Ovary (tissue), 9 donors: ENCODE data around the gene PSIP1. TPM values are rescaled to one million over a fixed set of nuclear protein-coding genes. Genes with fewer than 3 reads are reported as not detected.
"Not testable (repeated sequence)": the region's sequence is repeated elsewhere in the genome, so short reads cannot be mapped to it uniquely, and the experiment has no call there.

ENCODE experiments used
- DNase-seq, 5 donors: peaks; one replicate each; pipeline ENCODE4 v3.0.0-alpha.2; 2019 to 2020
- H3K27ac ChIP-seq, 2 donors: fragments of 200-600 bp; one replicate each; pipeline versions ENCODE4 v1.5.1 to v1.8.0; 2019 to 2022
- H3K27me3 ChIP-seq: fragments of 200-600 bp; one replicate; pipeline ENCODE4 v1.8.0; 2022
- H3K36me3 ChIP-seq: fragments of 200-600 bp; sonication (generic); one replicate; pipeline ENCODE4 v1.5.1; 2019
- H3K4me1 ChIP-seq: one replicate; pipeline ENCODE4 v1.8.1; 2013; ENCODE audit warnings: mild to moderate bottlenecking, moderate library complexity; ENCODE audit not compliant: insufficient read depth
- H3K4me3 ChIP-seq: fragments of 200-600 bp; sonication (generic); one replicate; pipeline ENCODE4 v1.5.1; 2017
- H3K9me3 ChIP-seq, 2 donors: fragments of 200-600 bp in 1 of 2; sonication (generic) in 1 of 2; one replicate each; pipeline versions ENCODE4 v1.5.1 to v1.8.1; 2013 to 2019; ENCODE audit warnings: mild to moderate bottlenecking in 1 of 2, moderate library complexity in 1 of 2
- CTCF ChIP-seq, 3 donors: fragments of 450-650 bp in 2 of 3; fragments of 200-600 bp in 1 of 3; IDR thresholded peaks; one replicate each; pipeline versions ENCODE4 v1.5.1 to v1.8.0; 2016 to 2022; ENCODE audit warnings: antibody characterized with exemption in 3 of 3, mild to moderate bottlenecking in 1 of 3
- EP300 ChIP-seq: sonication (generic); formaldehyde crosslinking; IDR thresholded peaks from one replicate; pipeline ENCODE4 v1.6.1; 2017; ENCODE audit warnings: antibody characterized with exemption
- POLR2A ChIP-seq: fragments of 450-650 bp; IDR thresholded peaks from one replicate; pipeline ENCODE4 v1.6.1; 2017; ENCODE audit warnings: antibody characterized with exemption, mild to moderate bottlenecking, moderate library complexity
- WGBS, 3 donors: extraction: QIAGEN DNeasy Blood & Tissue Kit in 1 of 3; methylation state at CpG; one replicate each; pipeline versions ENCODE4 v1.1.5 to v1.1.7; 2013 to 2017; 5-methylcytosine and 5-hydroxymethylcytosine counted together
- intact Hi-C, 4 donors: fragments of 100-400 bp; cut with DNase I; formaldehyde crosslinking; loops; one replicate each; pipeline versions ENCODE4 v1.11.0 to v1.15.1; 2022 to 2023
- polyA plus RNA-seq, 2 donors: library from polyadenylated mRNA; stranded (reverse); fragments of 200-250 nt in 1 of 2; fragments of 350-450 nt in 1 of 2; fragmentation: Illumina TruSeq in 1 of 2; extraction: RNeasy Lipid Tissue Mini Kit (QIAGEN cat#74804) in 1 of 2; gene quantifications; one replicate each; pipeline ENCODE4 v1.2.3, GENCODE V29; 2013 to 2014
- total RNA-seq, 7 donors: library from RNA; depleted of rRNA in 2 of 7; stranded (reverse); fragments of >200 nt in 2 of 7; fragmentation: NEBNext Ultra II Directional in 3 of 7; extraction: Animal tissue kit (Norgen Biotek cat#: 25700) in 3 of 7; gene quantifications; one replicate each; pipeline versions ENCODE4 v1.1.0 to v1.2.4, GENCODE V29; 2016 to 2023
- donor health status: DM: no; HTN: no; CAD: no; lungs with moderate emphysema.
- donor health status: DM: no; HTN: no; CAD: no.
- donor health status: Bipolar disorder and iron deficiency.
- donor health status: DM: yes; HTN: yes; CAD: no.
- donor health status: DM: no; HTN: no; CAD: no.
- donor health status: DM: yes; HTN: yes; CAD: no.

PSIP1 gene
- total and polyA plus RNA-seq, 9 donors: 69.5 to 104 (median 81.2) TPM

DNA sequence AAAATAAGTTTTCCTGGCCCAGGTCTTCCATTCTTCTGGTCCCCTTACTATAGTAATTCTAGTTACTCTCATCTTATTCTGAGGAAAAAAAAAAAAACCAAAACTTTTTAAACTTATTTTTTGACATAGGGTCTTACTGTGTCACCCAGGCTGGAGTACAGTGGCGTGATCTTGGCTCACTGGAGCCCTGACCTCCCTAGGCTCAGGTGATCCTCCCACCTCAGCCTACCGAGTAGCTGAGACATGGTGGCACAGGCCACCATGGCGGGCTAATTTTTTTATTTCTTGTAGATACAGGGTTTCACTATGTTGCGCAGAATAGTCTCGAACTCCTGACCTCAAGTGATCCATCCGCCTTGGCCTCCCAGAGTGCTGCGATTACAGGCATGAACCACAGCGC, 49.7 kb downstream of the PSIP1 start:
- intact Hi-C loops: no loop called here
- no peak overlapping the region for H3K27ac ChIP-seq
- no peaks in the 10 kb centered on the region for H3K27me3 ChIP-seq
- H3K36me3 ChIP-seq: no peaks in the 10 kb centered on the region
- no peak for TF ChIP-seq EP300
- TF ChIP-seq CTCF (IDR thresholded peaks at IDR 0.05): no peak
- TF ChIP-seq POLR2A: no peak
- no peak for DNase-seq
- no peaks in the 10 kb centered on the region for H3K9me3 ChIP-seq
- WGBS, 3 donors: 92 to 93% (median 92%) methylated on average over 8 of the region's 8 CpGs
- H3K4me3 ChIP-seq: no peak overlapping the region
- H3K4me1 ChIP-seq: no peaks in the 10 kb centered on the region

DNA sequence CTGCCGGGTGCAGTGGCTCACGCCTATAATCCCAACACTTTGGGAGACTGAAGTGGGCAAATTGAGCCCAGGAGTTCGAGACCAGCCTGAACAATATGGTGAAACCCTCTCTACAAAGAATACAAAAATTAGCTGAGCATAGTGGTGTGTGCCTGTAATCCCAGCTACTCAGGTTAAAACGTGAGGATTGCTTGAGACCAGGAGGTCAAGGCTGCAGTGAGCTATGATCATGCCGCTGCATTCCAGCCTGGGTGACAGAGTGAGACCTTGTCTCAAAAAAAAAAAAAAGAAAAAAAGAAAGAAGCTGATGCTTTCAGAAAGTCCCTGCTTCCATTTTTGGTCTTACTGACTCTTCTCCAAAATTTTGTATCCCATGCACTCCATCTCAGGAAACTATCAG, 56.8 kb downstream of the PSIP1 start:
- no peak for DNase-seq
- TF ChIP-seq POLR2A (no peak), CTCF (IDR thresholded peaks at IDR 0.05) (no peak), EP300 (no peak)
- no peaks in the 10 kb centered on the region for H3K4me1 ChIP-seq
- no peaks in the 10 kb centered on the region for H3K36me3 ChIP-seq
- no peaks in the 10 kb centered on the region for H3K9me3 ChIP-seq
- H3K27ac ChIP-seq: no peak overlapping the region
- WGBS, 3 donors: 76 to 85% (median 77%) methylated on average over 5 of the region's 5 CpGs
- intact Hi-C loops: no loop called here
- H3K4me3 ChIP-seq: no peak overlapping the region
- no peaks in the 10 kb centered on the region for H3K27me3 ChIP-seq

GRCh38 chr9:15444141-15444540, 66.6 kb downstream of the PSIP1 start:
- H3K4me1 ChIP-seq: peaks cover 1% of the 10 kb centered on the region
- intact Hi-C loops: no loop called here
- H3K4me3 ChIP-seq: no peak overlapping the region
- DNase-seq: no peak
- H3K36me3 ChIP-seq: no peaks in the 10 kb centered on the region
- 38 to 63% (median 44%) methylated on average over 3 of the region's 3 CpGs for WGBS, 3 donors
- no peak overlapping the region for H3K27ac ChIP-seq
- H3K9me3 ChIP-seq: no peaks in the 10 kb centered on the region
- H3K27me3 ChIP-seq: no peaks in the 10 kb centered on the region
- TF ChIP-seq CTCF (IDR thresholded peaks at IDR 0.05) (no peak), POLR2A (no peak), EP300 (no peak)

GRCh38 chr9:15442264-15442663, 68.5 kb downstream of the PSIP1 start:
- WGBS, 3 donors: 97 to 98% (median 97%) methylated on average over 20 to 32 of the region's 33 CpGs

GRCh38 chr9:15441841-15442240, 68.9 kb downstream of the PSIP1 start:
- H3K9me3 ChIP-seq, H3K36me3 ChIP-seq, H3K4me1 ChIP-seq, DNase-seq, H3K27ac ChIP-seq, H3K4me3 ChIP-seq, intact Hi-C loops, H3K27me3 ChIP-seq: not testable (repeated sequence)
- WGBS, 3 donors: 96 to 97% (median 97%) methylated on average over 17 to 24 of the region's 29 CpGs

More at GRCh38 chr9:15442264-15442663, 68.5 kb downstream of the PSIP1 start:
- intact Hi-C loops, H3K27ac ChIP-seq, H3K9me3 ChIP-seq, H3K27me3 ChIP-seq, H3K4me1 ChIP-seq, H3K36me3 ChIP-seq, H3K4me3 ChIP-seq, DNase-seq: not testable (repeated sequence)

- intact Hi-C loops: no loop called here
- WGBS, 3 donors: 96 to 99% (median 98%) methylated on average over 7 of the region's 7 CpGs
Observed at GRCh38 chr9:15438891-15439290, 71.9 kb downstream of the PSIP1 start.

More at GRCh38 chr9:15438891-15439290, 71.9 kb downstream of the PSIP1 start:
- Histone ChIP-seq H3K27me3 (no peaks in the 10 kb centered on the region), H3K4me3 (no peak overlapping the region), H3K4me1 (peaks cover 3% of the 10 kb centered on the region), H3K9me3 (no peaks in the 10 kb centered on the region), H3K36me3 (no peaks in the 10 kb centered on the region), H3K27ac (no peak overlapping the region)
- no peak for TF ChIP-seq CTCF (IDR thresholded peaks at IDR 0.05)
- no peak for TF ChIP-seq POLR2A
- TF ChIP-seq EP300: no peak
- no peak for DNase-seq
